PFSK-1 (cell line): ENCODE results near the gene CDC45.

Experiments used
- POLR2AphosphoS5 ChIP-seq: IDR thresholded peaks from 2 replicates; pipeline ENCODE4 v1.6.1; 2012; ENCODE audit warnings: low read depth, mild to moderate bottlenecking, control low read depth, low read length, moderate library complexity
- SIN3A ChIP-seq: IDR thresholded peaks from 2 replicates; pipeline ENCODE4 v1.6.1; 2012; ENCODE audit warnings: mild to moderate bottlenecking, low read length, moderate library complexity, borderline replicate concordance; ENCODE audit not compliant: insufficient read depth
- TAF1 ChIP-seq: IDR thresholded peaks from 2 replicates; pipeline ENCODE4 v1.6.1; 2012; ENCODE audit warnings: low read length, control low read depth, borderline replicate concordance; ENCODE audit not compliant: insufficient read depth
- TF ChIP-seq, protein P1 (sequence below), 2 experiments: IDR thresholded peaks; 2 replicates each; pipeline versions ENCODE4 v1.6.1 to v1.8.0; 2011 to 2012; ENCODE audit warnings: low read depth in 2 of 2, low read length in 2 of 2, control low read depth in 1 of 2, inconsistent platforms in 1 of 2, mild to moderate bottlenecking in 1 of 2, moderate library complexity in 1 of 2; ENCODE audit not compliant: insufficient read depth in 1 of 2

DNA sequence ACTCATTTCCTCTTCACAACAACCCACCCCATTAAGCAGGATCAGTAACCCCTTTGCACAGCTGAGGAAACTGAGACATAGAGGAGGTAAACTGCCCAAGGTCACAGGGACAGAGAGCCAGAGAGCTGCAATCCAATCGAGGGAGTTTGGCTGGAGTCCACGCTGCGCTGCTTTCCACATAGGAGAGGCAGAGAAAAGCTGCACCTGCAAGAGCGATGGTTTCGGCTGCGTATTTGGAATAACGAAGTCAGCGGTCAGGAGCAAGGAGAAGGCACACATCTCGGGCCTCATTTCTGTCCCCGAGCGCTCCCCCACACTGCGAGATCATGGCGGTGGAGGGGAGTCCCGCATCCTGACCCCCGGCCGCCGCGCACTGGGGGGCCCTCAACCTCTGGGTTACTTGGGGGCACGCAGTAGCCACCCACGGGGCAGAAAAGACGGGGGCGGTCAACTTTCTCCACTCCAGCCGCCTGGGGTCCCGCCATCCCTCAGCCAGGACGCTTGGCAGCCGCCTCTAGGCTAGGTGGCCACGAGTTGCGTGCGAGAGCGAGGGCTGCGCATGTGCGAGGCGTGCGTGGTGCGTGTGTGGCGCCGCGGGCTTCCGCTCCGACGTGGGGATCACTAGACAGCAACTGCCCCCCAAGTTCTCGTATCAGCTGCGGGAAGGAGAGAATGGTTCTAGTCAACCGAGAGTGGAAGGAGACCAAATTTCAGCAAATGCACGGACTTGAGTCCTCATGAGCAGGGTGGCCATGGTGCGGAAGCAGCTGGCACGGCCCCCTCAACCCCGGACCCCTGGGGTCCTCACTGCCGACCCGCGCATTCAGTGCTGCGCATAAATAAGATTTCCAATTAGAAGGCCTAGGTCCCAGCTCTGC lies 86.8 kb downstream of the CDC45 start:
- TF ChIP-seq POLR2AphosphoS5 (no peak), TAF1 (no peak), SIN3A (no peak)
- TF ChIP-seq, protein P1, sequence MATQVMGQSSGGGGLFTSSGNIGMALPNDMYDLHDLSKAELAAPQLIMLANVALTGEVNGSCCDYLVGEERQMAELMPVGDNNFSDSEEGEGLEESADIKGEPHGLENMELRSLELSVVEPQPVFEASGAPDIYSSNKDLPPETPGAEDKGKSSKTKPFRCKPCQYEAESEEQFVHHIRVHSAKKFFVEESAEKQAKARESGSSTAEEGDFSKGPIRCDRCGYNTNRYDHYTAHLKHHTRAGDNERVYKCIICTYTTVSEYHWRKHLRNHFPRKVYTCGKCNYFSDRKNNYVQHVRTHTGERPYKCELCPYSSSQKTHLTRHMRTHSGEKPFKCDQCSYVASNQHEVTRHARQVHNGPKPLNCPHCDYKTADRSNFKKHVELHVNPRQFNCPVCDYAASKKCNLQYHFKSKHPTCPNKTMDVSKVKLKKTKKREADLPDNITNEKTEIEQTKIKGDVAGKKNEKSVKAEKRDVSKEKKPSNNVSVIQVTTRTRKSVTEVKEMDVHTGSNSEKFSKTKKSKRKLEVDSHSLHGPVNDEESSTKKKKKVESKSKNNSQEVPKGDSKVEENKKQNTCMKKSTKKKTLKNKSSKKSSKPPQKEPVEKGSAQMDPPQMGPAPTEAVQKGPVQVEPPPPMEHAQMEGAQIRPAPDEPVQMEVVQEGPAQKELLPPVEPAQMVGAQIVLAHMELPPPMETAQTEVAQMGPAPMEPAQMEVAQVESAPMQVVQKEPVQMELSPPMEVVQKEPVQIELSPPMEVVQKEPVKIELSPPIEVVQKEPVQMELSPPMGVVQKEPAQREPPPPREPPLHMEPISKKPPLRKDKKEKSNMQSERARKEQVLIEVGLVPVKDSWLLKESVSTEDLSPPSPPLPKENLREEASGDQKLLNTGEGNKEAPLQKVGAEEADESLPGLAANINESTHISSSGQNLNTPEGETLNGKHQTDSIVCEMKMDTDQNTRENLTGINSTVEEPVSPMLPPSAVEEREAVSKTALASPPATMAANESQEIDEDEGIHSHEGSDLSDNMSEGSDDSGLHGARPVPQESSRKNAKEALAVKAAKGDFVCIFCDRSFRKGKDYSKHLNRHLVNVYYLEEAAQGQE (IDR thresholded peaks at IDR 0.05; ENCODE audit: insufficient read depth in 1 of 2, low read depth in 2 of 2, low read length in 2 of 2): no peak
